Heart left ventricle (tissue), 16 donors: Measurements from ENCODE around the gene CCNL1. TPM values are rescaled to one million over a fixed set of nuclear protein-coding genes. Genes with fewer than 3 reads are reported as not detected.

ENCODE experiments used
- ATAC-seq, 4 donors: fragments of 200-7000 bp; cut with Tn5 transposase; one replicate each; pipeline ENCODE4 v1.9.1; 2020 to 2022; ENCODE audit warnings: moderate library complexity in 4 of 4, mild to moderate bottlenecking in 3 of 4, moderate number of reproducible peaks in 1 of 4
- DNase-seq, 5 donors: peaks; one replicate each; pipeline ENCODE4 v3.0.0-alpha.2; 2020
- H3K27ac ChIP-seq, 12 donors: fragments of 200-600 bp; sonication (generic) in 4 of 12; one replicate each; pipeline versions ENCODE4 v1.5.0 to v1.8.0; 2016 to 2022; ENCODE audit warnings: mild to moderate bottlenecking in 2 of 12
- H3K27me3 ChIP-seq, 9 donors: fragments of 200-600 bp; sonication (generic) in 2 of 9; one replicate each; pipeline versions ENCODE4 v1.5.1 to v1.8.0; 2016 to 2022; ENCODE audit warnings: mild to moderate bottlenecking in 3 of 9
- H3K36me3 ChIP-seq, 9 donors: fragments of 200-600 bp; sonication (generic) in 2 of 9; one replicate each; pipeline versions ENCODE4 v1.5.0 to v1.8.0; 2018 to 2022; ENCODE audit warnings: mild to moderate bottlenecking in 2 of 9
- H3K4me1 ChIP-seq, 12 donors: fragments of 200-600 bp; sonication (generic) in 4 of 12; one replicate each; pipeline versions ENCODE4 v1.5.0 to v1.8.0; 2016 to 2022; ENCODE audit warnings: mild to moderate bottlenecking in 3 of 12
- H3K4me3 ChIP-seq, 12 donors: fragments of 200-600 bp; sonication (generic) in 4 of 12; one replicate each; pipeline versions ENCODE4 v1.5.0 to v1.8.0; 2017 to 2022; ENCODE audit warnings: mild to moderate bottlenecking in 9 of 12, moderate library complexity in 4 of 12
- H3K9me3 ChIP-seq, 12 donors: fragments of 200-600 bp; sonication (generic) in 4 of 12; one replicate each; pipeline versions ENCODE4 v1.5.0 to v1.8.0; 2016 to 2022; ENCODE audit warnings: mild to moderate bottlenecking in 1 of 12
- POLR2A ChIP-seq, 2 donors: fragments of 450-650 bp; IDR thresholded peaks; one replicate each; pipeline ENCODE4 v1.6.1; 2017; ENCODE audit warnings: antibody characterized with exemption in 2 of 2, mild to moderate bottlenecking in 2 of 2, moderate library complexity in 2 of 2
- WGBS, 4 donors: extraction: QIAGEN DNeasy Blood & Tissue Kit in 2 of 4; methylation state at CpG; one replicate each; pipeline versions ENCODE4 v1.1.5 to v1.1.7; 2013 to 2018; 5-methylcytosine and 5-hydroxymethylcytosine counted together
- intact Hi-C, 10 donors: fragments of 100-400 bp; cut with DNase I; formaldehyde crosslinking; loops; one replicate each; pipeline versions ENCODE4 v1.11.1 to v1.14.2; 2022
- polyA plus RNA-seq, 2 donors: library from polyadenylated mRNA; stranded (reverse); fragments of 200-250 nt; gene quantifications; one replicate each; pipeline ENCODE4 v1.2.3, GENCODE V29; 2013
- total RNA-seq, 9 donors: library from RNA; depleted of rRNA in 2 of 9; stranded (reverse); fragments of >200 nt in 2 of 9; fragmentation: NEBNext Ultra II Directional in 3 of 9; extraction: Animal tissue kit (Norgen Biotek cat#: 25700) in 3 of 9; gene quantifications; one replicate each; pipeline versions ENCODE4 v1.1.0 to v1.2.4, GENCODE V29; 2016 to 2023
- TF ChIP-seq, protein P1 (sequence below), 12 donors: fragments of 200-600 bp; sonication (generic) in 4 of 12; IDR thresholded peaks; one replicate each; pipeline versions ENCODE4 v1.5.0 to v1.8.0; 2018 to 2022; ENCODE audit warnings: antibody characterized with exemption in 12 of 12, mild to moderate bottlenecking in 5 of 12
- donor health status: ischemic (EF 13 %, LVEDD 7.1; RV severe dilation, severe dysfunction).
- donor health status: healthy with polysubstance abuse.
- donor health status: DM: no; HTN: yes; CAD: no.
- donor health status: DM: no; HTN: no; CAD: no.
- donor health status: ischemic (EF 25% LVEDD 6.9; RV normal size, moderate dysfunction).
- donor health status: ischemic (EF 25% LVEDD 5.7; RV mildly dilated, moderate dysfunction).
- donor health status: healthy.
- donor health status: DM: yes; HTN: yes; CAD: no.
- donor health status: ischemic (EF 35%, LVEDD 5.7; RV mildly dilated, moderate dysfunction).
- donor health status: nonischemic (EF 11% LVEDD 7.7; RV severe dilation, severe dysfunction).
- donor health status: DM: yes; HTN: yes; CAD: no.
- donor health status: PGD.
- donor health status: ischemic (EF 29% LVEDD 5.4; RV normal size, mild dysfunction).
- donor health status: nonischemic (EF 23%, LVEDD 6.1; RV moderate dilation, normal function).

The CCNL1 gene
- total and polyA plus RNA-seq, 11 donors: 15.5 to 66.7 (median 25.3) TPM

DNA sequence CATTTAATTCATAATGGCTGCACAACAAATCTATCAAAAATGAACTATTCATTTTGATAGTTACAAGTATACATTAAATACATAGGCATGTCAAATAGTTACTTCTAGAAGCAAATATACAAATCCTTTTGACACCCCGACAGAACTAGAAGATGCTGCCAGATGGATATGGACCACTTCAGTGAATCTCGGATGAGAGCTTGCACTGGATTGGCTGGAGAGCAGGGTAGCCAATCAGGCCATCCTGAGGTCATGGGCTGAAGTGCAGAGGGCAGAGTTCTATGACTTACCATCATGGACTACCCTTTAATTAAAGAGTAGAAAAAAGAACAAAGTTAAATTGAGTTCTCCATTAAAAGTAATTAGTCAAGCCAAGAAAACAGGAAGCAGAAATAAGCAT is 8.3 kb downstream of the CCNL1 start:
- H3K27ac ChIP-seq: no peak overlapping the region
- TF ChIP-seq, protein P1, sequence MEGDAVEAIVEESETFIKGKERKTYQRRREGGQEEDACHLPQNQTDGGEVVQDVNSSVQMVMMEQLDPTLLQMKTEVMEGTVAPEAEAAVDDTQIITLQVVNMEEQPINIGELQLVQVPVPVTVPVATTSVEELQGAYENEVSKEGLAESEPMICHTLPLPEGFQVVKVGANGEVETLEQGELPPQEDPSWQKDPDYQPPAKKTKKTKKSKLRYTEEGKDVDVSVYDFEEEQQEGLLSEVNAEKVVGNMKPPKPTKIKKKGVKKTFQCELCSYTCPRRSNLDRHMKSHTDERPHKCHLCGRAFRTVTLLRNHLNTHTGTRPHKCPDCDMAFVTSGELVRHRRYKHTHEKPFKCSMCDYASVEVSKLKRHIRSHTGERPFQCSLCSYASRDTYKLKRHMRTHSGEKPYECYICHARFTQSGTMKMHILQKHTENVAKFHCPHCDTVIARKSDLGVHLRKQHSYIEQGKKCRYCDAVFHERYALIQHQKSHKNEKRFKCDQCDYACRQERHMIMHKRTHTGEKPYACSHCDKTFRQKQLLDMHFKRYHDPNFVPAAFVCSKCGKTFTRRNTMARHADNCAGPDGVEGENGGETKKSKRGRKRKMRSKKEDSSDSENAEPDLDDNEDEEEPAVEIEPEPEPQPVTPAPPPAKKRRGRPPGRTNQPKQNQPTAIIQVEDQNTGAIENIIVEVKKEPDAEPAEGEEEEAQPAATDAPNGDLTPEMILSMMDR (IDR thresholded peaks at IDR 0.05): no peak
- TF ChIP-seq POLR2A (IDR thresholded peaks at IDR 0.05): no peak
- DNase-seq (no peak), ATAC-seq (no peak)
- no peaks in the 10 kb centered on the region for H3K9me3 ChIP-seq
- peaks cover 0 to 100% (median 100%) of the 10 kb centered on the region in 9 donors for H3K36me3 ChIP-seq
- WGBS, 4 donors: 74 to 83% (median 76%) methylated on average over 2 of the region's 2 CpGs
- peaks cover 9 to 47% (median 33%) of the 10 kb centered on the region in 12 donors for H3K4me1 ChIP-seq
- intact Hi-C loops: loop anchor here in 1 of 10 donors (10.0 kb wide), 1 partner anchor 93 kb away; no protein-coding TSS in a partner anchor
- no peaks in the 10 kb centered on the region for H3K27me3 ChIP-seq
- no peak overlapping the region for H3K4me3 ChIP-seq

DNA sequence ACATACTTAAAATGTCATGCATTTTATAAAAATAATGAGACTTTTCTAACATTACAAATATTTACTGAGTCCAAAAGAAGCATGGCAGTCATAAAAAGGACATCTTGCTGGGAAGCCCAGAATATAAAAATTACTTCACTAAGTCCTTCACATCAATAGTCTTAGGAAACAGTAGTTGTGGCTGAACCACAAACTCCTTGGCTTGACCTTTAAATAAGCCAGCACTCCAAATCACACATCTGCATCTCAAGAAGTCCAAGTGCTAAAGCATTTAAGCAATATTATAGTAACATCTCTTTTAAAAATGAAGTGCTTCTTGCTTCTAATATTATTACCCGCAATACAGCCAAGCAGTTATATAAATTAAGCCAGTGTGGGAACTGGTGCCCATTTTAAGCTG is 8.8 kb downstream of the CCNL1 start:
- no peak for DNase-seq
- TF ChIP-seq, protein P1 (IDR thresholded peaks at IDR 0.05): no peak
- no peak for TF ChIP-seq POLR2A (IDR thresholded peaks at IDR 0.05)
- H3K4me3 ChIP-seq: no peak overlapping the region
- WGBS, 4 donors: 92 to 94% (median 93%) methylated on average over 1 of the region's 1 CpG
- peaks cover 8 to 42% (median 28%) of the 10 kb centered on the region in 12 donors for H3K4me1 ChIP-seq
- H3K36me3 ChIP-seq: peaks cover 0 to 100% (median 100%) of the 10 kb centered on the region in 9 donors
- no peaks in the 10 kb centered on the region for H3K27me3 ChIP-seq
- no peaks in the 10 kb centered on the region for H3K9me3 ChIP-seq
- intact Hi-C loops: loop anchor here in 1 of 10 donors (10.0 kb wide), 1 partner anchor 94 kb away; no protein-coding TSS in a partner anchor
- no peak overlapping the region for H3K27ac ChIP-seq
- ATAC-seq: no peak

DNA sequence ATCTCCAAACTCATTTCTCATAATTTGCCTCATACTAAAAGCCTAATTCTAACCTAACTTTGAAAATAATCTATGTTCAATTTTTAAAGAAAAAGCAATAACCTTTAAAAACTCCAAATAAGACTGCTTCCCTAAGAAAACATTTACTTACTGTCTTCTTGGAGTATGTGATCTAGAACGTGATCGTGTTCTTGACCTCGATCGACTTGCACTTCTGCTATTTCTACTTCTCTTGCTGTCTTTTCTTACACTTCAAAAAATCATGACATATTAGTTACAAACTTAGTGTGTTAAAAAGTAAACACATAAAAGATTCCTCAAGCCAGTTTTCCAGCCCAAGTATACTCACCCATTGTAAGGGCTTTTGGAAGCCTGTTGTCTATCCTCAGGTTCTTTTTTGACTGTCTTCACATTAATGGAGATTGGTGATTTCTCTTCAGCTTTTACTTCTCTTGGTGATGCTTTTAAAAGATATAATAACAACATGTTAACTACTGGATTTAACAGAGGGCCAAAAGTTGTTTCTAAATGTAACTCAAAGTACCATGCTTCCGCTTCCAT is 10.7 kb downstream of the CCNL1 start:
- TF ChIP-seq, protein P1 (IDR thresholded peaks at IDR 0.05): no peak
- no peak for TF ChIP-seq POLR2A (IDR thresholded peaks at IDR 0.05)
- intact Hi-C loops: no loop called here
- Histone ChIP-seq H3K27ac (no peak overlapping the region), H3K4me1 (peaks cover 0 to 23% (median 9%) of the 10 kb centered on the region in 12 donors), H3K36me3 (peaks cover 0 to 100% (median 99%) of the 10 kb centered on the region in 9 donors), H3K4me3 (no peak overlapping the region), H3K27me3 (no peaks in the 10 kb centered on the region), H3K9me3 (no peaks in the 10 kb centered on the region)
- ATAC-seq (no peak), DNase-seq (no peak)
- WGBS, 4 donors: 92 to 97% (median 96%) methylated on average over 5 of the region's 5 CpGs

DNA sequence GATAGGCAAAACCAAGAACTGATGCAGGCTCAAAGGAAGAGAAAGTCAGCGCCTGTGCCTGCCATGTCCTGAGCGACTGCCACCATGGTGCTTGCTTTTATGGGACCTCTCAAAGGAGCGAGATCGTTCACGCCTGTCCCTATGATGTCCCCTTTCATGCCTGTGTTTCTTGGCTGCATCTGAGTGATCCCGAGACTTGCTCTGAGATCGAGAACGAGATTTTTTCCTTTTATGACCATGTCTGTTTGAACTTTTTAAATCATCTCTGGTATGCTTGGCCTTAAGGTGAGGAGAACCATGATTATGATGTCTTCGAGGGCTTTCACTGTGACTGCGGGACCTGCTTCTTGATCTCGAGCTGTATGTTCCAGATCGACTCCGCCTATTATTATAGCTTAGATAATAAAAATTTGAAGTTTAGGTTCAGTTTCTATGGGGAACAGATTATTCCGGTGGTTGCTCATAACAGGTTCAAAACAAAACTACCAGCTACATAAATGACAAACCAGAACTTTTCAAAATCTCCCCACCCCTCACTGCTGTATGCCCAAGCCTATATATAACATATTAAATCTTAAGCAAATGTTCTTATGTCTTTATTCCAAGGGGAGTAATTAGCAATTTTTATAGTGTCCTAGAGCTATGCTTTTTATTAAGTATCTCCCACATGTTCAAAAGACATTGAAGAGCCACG is 11.6 kb downstream of the CCNL1 start:
- Histone ChIP-seq H3K27me3 (no peaks in the 10 kb centered on the region), H3K9me3 (no peaks in the 10 kb centered on the region), H3K4me1 (peaks cover 0 to 14% (median 1%) of the 10 kb centered on the region in 12 donors), H3K4me3 (no peak overlapping the region), H3K36me3 (peaks cover 0 to 100% (median 99%) of the 10 kb centered on the region in 9 donors), H3K27ac (no peak overlapping the region)
- ATAC-seq: peak in 2 of 4 donors; percentile 13 to 17
- DNase-seq: no peak
- WGBS, 4 donors: 88 to 94% (median 92%) methylated on average over 15 of the region's 15 CpGs
- intact Hi-C loops: no loop called here
- no peak for TF ChIP-seq POLR2A (IDR thresholded peaks at IDR 0.05)
- TF ChIP-seq, protein P1 (IDR thresholded peaks at IDR 0.05): no peak
